Stimulated activated naive CD4-positive, alpha-beta T cell treated with Interleukin-2 at 50 U/mL for 16 hours (primary cell): ENCODE data around the gene GSE1.
"Not testable (repeated sequence)": the region's sequence is repeated elsewhere in the genome, so short reads cannot be mapped to it uniquely, and the experiment has no call there.

Experiments used
- DNase-seq: peaks from one replicate; lab custom pipeline; 2025; lab: John Stamatoyannopoulos, UW

Gene GSE1

GRCh38 chr16:85592277-85592676 lies 20.8 kb upstream of the GSE1 start:
- not testable (repeated sequence) for DNase-seq

- no peak for DNase-seq
Measured at GRCh38 chr16:85592700-85593493, 20.2 kb upstream of the GSE1 start.

DNA sequence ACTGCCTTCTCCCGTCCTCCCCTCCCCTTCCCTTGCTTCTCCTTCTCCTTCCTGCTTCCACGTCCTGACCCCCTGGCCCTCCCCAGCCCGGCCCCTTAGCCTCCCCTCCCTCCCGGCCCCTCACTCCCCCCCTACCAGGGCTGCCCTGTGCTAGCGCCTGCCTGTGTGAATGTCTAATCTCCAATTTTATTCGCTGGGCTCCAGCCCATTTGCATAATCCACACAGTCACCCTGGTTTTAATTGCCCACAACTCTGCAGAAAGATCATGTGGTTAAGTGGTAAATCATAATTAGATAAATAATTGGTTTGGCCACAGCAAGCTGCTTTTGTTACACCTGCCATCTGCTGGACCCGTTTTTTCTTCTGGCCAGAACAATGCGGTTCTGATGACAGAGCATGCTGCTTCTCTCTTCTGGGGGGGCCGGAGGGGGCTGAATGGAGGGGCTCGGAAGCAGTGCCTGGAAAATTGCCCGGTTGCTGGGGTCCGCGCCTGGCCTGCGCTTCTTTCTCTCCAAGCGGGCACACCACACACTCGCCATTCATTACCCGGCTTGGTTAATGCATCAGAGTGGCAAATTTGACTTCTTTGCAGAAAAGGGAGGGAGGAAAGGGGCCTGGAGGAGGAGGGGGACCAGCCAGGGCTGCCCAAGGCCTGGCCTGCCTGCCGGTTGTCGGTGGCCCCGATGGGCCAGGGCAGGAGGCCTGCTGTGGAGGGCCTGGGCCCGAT lies 19.5 kb upstream of the GSE1 start:
- DNase-seq: no peak

DNA sequence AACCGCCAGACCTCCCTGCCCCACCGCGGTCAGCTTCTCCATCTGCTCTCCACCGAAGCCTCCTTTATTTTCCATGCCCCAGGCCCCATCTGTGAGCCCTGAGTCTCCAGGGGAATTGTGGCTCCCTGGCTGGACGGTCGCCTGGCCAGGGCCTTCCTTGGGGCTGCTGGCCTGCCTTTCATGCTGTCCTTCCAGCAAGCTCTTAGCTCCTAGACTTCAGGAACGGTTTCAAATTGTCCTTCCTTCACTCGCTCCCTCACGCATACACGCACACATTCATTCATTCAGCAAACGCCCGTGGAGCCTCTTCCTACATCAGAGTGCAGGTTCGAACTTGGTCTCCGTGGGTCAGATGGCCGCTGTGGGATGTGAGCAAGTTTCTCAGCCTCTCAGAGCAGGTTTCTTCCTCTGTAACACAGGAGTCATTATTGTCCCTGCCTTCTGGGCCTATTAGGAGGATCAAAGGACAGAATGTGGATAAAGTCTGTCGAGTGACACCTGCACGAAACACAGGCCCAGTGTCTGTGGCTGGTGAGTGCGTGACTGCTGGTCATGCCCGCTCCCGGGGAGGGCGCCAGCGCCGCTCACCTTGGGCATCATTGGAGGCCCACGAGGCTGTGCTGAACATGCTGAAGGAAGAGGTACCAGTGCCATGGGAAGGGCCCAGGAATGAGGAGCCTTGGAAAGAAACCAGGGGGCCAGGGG lies 18.7 kb upstream of the GSE1 start:
- DNase-seq: no peak

DNA sequence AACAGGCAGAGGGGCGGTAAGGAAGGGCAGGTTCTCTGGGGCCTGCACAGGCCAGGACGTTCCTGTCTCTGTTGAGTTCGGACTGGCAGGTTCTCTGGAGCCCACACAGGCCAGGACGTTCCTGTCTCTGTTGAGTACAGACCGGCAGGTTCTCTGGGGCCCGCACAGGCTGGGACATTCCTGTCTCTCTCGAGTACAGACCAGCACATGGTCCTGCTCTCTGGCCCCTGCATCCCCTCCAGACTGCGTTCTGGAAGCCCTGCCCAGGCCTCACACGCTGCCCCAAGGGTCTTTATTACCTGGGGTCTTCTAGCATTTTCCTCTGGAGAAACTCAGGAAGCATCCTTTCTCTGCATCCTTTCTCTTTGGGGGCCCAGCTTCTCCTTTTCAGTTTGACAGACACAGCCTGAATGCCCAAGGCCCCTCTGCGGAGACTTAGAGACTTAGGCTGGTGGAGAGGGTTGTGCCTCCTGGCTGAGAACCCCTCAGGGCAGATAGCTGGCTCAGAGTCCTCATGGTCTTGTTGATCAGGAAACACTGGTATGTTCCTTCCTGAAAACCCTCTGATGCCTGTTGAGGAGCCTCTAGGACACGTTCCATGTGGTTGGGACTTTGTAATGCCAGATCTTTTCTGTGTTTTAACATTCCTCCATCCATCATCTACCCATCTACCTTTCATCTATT lies 18.0 kb upstream of the GSE1 start:
- no peak for DNase-seq

GRCh38 chr16:85595812-85596502 lies 17.2 kb upstream of the GSE1 start:
- DNase-seq: no peak

- DNase-seq: no peak
Measured at GRCh38 chr16:85598141-85598540, 15.0 kb upstream of the GSE1 start.

DNA sequence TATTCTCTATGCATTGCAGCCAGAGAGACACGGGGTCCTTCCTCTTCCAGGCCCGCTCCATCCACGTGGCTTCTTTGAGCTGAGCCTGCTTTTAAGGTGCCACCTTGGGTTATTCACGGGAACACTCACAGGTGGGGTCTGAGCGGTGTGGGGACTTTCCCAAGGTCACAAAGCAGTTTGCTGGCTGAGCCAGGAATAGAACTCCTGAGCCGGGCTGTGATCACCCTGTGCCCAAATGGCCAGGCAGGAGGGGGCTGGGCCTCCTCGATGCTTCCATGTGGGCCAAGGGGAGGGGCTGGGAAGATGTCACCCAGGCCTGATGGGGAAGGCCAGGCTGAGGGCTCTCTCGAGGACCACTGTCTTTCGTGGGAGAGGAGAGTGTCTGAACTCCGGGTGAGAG lies 13.0 kb upstream of the GSE1 start:
- no peak for DNase-seq

DNA sequence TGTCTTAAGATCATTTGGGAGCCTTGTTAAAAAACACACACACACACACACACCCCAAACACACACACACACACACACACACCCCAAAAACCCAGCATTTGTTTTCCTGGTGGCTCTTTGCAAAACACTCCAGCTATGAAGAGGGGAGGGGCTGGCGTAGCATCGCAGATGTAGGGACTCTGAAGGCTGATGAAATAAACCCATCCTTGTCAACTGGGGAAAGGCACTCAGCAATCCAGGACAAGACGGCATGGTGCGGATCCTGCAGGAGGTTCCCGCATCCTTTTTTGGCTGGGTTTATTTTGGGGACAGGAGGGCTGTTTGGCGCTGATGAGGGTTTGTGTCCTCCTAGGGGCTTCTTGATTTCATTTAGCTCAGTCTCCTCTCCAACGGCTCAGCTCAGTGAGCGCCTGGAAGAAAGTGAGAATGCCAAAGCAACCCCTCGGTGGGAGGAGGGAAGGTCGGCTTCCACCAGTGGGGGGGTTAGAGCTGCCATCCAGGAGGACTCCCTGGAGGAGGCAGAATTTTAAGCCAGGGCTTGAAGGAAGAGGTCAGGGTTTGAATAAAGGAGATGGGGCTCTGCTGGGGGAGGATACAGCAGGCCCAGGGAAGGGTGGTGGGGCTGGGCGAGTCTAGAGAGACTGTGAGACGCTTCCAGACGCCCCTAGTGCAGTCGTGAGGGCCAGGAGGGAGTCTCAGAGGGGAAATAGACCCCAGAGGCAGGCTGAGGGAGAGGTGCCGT lies 12.4 kb upstream of the GSE1 start:
- DNase-seq: no peak

DNA sequence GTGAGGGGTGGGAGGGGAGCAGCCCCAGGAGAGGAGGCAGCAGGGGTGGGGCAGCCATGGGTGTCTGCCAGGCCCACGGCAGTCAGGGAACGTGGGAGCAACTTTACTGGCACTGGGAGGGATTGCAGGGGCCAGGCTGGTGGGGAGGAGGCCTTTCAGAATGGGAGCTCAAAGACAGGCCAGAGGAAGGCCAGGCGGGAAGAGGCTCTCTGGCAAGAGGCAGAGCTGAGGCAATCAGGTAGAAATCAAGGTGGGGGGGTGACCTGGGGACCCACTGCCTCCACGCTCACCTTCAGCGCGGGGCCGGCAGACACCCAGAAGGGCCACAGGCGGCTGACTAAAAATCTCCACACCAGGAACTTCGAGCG lies 11.9 kb upstream of the GSE1 start:
- no peak for DNase-seq

DNA sequence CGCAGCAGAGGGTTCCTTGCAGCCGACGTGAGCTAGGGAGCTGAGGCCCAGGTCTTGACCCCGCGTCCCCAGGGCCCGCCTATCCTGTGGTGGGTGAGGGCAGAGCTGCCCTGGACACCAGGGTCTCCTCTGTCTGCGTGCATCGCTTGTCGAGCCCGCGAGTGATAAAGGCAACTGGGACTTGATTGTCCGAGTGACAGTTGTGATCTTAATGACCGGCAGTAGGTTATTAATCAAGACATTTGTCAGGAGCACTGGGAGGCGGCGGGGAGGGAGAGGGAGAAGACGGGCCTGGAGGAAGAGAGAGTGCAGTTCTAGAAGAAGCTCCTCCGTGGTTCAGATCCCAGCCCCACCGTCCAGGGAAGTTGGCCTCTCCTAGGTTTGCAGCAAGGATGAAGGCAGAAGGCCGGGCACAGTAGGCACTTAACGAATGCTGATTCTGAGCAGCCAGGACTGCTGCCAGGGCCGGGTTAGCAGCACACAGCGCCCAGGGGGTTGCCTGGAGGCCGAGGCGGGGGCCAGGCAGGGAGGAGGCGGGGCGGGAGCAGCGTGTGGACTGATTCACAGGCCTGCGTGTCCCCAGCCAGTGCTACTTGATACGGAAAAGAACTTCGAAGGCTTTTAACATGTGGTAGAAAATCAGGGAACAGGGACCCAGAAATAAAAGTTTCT lies 11.3 kb upstream of the GSE1 start:
- no peak for DNase-seq

GRCh38 chr16:85602402-85603202 lies 10.5 kb upstream of the GSE1 start:
- no peak for DNase-seq

DNA sequence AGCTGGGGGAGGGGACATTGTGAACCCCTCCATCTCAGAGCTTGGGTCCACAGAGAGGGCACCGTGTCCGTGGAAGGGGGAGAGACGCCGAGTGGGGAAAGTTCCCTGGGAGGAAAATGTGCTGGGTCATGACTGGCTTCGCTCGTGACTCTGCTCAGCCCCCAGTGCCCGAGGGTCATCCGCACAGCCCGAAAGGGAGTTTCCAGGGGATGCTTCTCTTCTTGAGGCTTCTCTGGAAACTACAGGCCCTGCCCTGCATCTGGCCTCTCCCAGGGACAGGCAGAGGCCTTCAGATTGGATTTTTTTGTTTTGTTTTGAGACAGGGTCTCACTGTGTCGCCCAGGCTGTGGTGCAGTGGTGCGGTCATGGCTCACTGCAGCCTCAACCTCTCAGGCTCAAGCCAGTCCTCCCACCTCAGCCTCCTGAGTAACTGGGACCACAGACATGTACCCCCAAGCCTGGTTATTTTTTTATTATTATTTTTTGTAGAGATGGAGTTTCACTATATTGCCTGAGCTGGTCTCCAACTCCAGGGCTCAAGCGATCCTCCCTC lies 9.8 kb upstream of the GSE1 start:
- no peak for DNase-seq

- no peak for DNase-seq
Measured at GRCh38 chr16:85604145-85604705, 8.9 kb upstream of the GSE1 start.

- no peak for DNase-seq
Measured at GRCh38 chr16:85605051-85605911, 7.8 kb upstream of the GSE1 start.

- DNase-seq: no peak
Measured at GRCh38 chr16:85605912-85606841, 6.9 kb upstream of the GSE1 start.

GRCh38 chr16:85606904-85607303 lies 6.2 kb upstream of the GSE1 start:
- DNase-seq: no peak
